ENCODE measurements around the gene ZNF184.

- TF ChIP-seq CTCF (IDR thresholded peaks at IDR 0.05) (no peak), ZFX (IDR thresholded peaks at IDR 0.05; ENCODE audit: borderline replicate concordance) (no peak)
These were observed 58.6 kb downstream of the ZNF184 start for GRCh38 chr6:27414300-27414699.
